GM19372 (cell line): ENCODE measurements around the gene SYNPO2L.
A peak's percentile ranks its signal among the peaks of the same experiment; 100 is the strongest.
"Not testable (repeated sequence)": the region's sequence is repeated elsewhere in the genome, so short reads cannot be mapped to it uniquely, and the experiment has no call there.

Experiments used
- ATAC-seq: cut with Tn5 transposase; IDR thresholded peaks from one replicate; pipeline ENCODE4 v1.9.1; 2021; ENCODE audit warnings: mild to moderate bottlenecking, low read depth, moderate library complexity; ENCODE audit not compliant: unreplicated experiment

SYNPO2L gene

DNA sequence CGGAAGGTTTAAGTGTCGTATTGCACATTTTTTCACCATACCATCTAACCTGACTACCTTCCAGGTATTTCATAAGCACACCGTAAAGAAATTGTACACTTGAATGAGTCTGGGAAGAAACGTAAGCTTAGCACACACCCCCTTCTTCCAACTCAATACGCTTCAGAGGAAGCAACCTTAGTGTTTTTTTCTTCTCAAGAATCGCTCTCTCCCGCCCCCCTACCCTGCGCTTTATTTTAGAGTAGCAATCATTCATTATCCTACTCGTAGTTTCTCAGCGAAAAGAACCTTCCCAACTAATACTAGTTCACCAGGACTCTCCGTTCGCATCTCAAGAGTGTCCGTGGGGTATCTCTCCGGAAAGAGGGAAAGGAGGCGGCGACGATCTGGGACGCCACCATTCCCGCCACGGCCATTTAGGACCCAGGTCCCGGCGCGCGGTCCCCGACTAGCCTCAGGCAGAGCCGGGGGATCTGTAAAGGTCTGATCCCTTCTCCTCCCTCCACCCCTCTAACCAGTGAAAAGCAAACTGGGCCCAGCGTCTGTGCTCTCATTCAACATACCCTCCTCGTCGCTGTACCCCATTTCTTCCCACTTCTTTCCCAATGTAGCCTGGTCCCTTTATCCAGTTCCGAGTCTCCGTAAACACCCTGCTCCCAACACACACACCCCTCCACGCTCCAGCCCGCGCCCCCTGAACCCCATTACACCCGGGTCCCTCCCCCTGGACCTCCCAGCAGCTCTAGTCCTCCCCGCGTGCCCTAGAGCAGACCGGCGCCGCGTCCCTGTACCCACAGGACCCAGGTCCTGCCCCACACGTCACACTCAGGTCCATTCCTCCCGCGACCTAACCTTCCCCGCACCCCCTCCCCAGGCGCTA, 30.6 kb downstream of the SYNPO2L start:
- peak; percentile 45 for ATAC-seq

DNA sequence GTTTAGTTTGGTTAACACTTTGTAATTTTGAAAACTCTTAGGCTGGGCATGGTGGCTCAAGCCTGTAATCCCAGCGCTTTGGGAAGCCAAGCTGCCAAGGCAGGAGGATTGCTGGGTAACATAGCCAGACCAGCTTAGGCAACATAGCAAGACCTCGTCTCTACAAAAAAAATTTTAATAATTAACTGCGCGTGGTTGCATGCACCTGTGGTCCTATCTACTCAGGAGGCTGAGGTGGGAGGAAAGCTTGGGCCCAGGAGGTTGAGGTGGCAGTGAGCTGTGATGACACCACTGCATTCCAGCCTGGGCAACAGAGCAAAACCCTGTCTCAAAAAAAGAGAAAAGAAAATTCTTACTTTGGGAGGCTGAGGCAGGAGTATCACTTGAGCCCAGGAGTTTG, 32.8 kb downstream of the SYNPO2L start:
- ATAC-seq = no peak

DNA sequence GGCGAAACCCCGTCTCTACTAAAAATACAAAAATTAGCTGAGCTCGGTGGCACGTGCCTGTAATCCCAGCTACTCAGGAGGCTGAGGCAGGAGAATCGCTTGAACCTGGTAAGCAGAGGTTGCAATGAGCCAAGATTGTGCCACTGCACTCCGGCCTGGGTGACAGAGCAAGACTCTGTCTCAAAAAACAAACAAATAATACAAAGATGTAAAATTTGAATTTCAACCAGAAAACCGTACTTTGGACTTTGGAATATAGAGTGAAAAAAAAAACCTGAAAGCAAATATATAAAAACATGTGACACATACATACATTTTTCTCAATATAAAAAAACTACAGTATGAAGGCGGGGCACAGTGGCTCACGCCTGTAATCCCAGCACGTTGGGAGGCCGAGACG, 34.9 kb downstream of the SYNPO2L start:
- not testable (repeated sequence) for ATAC-seq

DNA sequence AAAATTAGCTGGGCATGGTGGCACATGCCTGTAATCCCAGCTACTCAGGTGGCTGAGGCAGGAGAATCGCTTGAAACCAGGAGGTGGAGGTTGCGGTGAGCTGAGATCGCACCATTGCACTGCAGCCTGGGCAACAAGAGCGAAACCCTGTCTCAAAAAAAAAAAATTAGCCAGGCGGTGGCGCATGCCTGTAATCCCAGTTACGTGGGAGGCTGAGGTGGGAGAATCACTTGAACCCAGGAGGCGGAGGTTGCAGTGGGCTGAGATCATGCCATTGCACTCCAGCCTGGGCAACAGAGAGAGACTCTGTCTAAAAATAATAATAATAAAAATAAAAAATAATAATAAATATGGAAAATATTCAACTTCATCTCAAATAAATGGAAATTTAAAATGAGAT, 38.7 kb downstream of the SYNPO2L start:
- not testable (repeated sequence) for ATAC-seq

DNA sequence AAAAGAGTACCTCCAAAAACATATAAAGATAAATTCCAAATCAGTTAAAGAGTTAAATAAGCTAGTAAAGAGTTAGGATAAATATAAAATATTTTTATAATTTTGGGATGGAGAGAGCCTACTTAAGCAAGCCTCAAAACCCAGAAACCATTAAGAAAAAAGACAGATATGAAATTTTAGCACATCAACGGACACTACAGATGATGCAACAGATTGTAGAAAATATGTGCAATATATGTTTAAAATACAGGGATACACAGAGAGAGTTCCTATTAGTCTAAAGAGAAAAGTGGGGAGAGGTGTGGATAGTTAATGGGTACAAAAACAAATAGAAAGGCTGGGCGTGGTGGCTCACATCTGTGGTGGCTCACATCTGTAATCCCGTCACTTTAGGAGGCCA, 41.1 kb downstream of the SYNPO2L start:
- ATAC-seq = no peak

DNA sequence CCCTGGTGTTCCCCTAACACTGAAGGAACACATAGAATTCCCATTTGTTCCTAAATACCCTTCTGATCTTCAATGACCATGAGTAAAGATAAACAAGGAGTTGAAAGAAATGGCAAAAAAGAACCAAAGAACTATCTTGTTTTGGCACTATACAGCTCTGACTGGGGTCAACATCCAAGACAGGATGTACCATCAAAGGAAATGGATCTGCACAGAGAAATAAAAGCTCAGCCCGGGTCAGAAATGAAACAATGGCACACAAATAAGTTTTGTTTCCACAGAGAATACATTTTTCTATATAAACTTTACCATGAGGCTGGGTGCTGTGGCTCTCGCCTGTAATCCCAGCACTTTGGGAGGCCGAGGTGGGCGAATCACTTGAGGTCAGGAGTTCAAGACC, 46.7 kb downstream of the SYNPO2L start:
- no peak for ATAC-seq

DNA sequence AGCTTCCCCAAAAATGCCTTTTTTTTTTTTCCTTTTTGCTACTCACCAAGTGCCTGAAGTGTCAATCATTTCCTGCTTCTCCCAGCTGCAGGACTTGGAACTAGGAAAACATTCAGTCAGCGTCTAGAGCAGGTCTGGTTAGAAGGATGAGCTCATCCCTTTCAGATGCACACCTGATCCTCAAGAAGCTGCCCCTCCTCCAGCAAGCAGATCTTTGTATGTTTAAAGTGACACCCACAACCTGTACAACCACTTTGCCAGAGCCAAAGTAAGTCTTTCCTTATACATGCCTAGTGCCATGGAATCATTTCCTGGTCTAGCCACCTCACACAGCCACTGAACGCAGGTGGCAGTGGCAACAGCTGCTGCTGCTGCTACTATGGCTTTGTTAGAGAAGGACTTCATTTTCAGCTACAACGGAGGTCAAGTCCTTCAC, 54.3 kb downstream of the SYNPO2L start:
- ATAC-seq = no peak

DNA sequence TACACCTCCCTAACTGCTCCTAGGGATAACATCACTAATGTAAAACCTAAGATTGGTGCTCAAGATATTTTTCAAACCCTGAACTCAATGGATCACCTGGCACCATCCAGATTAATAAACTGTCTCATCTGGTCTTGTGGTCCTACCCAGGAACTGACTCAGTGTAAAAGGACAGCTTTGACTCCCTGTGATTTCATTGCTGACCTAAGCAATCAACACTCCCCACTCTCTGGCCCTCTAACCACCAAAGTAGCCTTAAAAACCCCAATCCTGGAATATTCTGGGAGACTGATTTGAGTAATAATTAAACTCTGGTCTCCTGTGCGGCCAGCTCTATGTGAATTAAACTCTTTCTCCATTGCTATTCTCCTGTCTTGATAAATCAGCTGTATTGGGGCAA, 58.5 kb downstream of the SYNPO2L start:
- ATAC-seq = no peak
